GM18502 (cell line): Measurements from ENCODE around the gene AKAP6.

Experiments used
- ATAC-seq: cut with Tn5 transposase; IDR thresholded peaks from one replicate; pipeline ENCODE4 v1.9.1; 2021; ENCODE audit warnings: mild to moderate bottlenecking; ENCODE audit not compliant: unreplicated experiment, poor library complexity

The AKAP6 gene

DNA sequence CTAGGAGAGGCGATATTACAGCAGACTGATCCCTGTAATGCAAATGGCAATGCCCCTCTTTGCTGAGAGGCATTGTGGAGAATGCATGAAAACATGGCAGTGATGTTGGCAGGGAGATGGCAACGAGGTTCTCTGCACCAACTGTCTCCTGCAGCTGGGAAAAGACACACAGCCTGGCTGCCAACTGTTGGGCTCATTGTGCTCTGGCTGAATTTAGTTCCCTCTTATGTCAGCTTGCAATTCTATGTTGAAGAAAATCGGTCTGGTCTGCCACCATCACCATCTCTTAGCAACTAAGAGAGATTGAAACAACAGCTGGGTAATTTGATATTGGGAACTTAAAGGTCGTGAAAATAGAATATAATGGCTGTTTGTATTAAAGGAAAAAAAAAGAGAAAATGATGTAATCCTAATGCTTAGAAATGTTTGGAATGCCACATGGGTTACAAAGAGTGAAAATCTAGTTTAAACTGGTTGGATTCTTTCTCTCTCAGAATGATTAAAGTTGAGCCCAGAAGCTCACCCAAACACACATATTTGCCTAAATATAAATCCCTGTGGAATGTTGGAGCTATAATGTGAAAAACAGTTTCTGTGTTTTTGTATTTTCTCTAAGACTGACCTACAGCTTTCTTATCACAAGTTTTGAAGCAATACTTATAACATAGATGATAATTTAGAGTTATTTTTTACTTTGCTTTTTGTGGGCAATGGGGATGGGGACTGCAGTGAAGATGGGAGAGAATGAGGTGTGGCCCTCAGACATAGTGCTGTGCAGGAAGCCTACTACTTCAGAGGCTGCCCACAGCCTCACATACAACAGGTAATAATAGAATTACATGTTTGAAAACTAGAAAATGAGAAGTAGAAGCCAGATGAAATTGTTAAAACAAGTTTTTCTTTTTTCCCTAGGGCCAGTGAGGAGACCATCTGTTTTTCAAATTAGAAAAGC, 143.7 kb downstream of the AKAP6 start:
- no peak for ATAC-seq

DNA sequence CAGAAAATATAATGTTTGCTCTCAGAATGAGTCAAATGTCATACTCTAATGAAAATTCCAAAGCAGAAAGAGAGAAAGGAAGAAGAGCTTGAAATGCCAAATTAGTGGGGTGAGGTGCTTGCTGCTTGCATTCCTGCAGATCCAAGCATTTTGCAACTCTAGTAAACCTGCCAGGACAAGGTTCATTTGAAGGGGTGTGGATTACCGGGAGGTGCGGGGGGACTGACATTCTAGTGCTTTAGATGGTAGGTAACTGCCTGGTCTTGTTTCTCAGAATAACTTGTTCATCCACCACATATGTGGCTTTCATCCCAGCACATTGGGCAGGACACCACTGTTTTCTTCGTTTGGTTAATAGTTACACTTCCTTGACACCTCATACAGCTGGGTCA, 144.4 kb downstream of the AKAP6 start:
- ATAC-seq = no peak

DNA sequence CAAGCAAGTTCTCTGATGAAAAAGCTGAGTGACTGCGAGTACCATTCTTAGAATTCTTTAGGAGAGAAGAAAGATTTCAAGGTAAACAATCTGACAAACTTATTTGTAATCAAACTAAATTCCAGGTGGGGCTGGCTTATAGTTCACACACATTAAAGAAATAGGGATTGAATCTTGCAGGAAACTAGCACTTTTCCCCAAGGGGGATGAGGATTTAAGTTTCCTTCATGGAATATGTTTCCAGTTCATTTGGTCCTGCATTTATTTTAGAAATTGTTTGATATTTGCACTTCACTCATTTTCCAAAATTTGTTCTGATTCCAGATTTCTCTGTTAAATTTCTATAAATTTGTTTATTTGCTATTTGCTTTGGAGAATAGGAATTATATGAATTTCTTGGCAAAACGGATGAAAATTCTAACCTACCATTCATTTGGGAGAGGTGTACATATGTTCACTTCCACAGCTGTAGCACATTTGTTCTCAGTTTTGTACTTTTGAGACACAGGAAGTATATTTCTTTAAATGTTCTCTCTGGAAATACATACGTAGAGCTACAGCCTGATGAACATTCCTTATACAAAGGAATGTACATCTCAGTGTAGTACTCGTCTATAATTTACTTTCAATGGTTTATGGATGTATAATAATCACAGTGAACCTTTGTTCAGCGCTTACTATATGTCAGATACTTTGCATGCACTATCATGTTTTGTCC, 145.5 kb downstream of the AKAP6 start:
- no peak for ATAC-seq

DNA sequence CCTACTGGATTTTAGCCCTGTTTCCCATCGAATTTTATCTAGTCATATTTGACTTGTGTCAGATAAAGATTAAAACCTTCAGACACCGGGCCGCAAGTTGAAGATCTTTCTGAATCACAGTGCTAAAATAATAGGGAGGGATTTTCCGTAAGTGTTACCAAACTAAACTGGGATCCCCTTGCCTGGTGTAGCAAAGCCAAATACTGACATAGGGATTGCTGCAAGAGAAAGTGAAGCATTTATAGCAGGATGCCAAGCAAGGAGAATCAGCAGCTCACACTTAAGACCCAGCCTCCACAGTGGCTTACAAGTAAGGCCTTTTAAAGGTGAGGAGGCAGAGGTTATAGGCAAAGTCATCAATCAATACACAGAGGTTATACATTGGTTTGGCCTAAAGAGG, 147.4 kb downstream of the AKAP6 start:
- ATAC-seq = no peak

DNA sequence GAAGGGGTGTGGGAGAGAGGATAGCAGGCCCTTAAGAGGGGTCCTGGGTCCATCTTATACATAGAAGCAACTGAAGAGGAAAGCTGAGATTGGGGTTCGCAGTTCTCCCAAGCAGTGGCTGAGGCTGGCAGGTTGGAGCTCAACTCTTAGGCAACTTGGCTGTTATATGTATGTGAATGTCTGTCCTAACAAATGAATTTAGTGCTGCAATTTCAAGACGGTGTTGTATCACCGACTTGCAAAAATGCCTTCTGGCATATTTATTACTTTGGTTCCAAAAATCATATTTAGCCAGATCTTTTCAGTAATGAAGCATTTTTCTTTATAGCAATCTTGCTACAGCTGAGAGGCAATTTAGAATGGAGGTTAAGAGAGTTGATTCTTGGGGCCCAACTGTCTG, 148.3 kb downstream of the AKAP6 start:
- ATAC-seq = no peak

DNA sequence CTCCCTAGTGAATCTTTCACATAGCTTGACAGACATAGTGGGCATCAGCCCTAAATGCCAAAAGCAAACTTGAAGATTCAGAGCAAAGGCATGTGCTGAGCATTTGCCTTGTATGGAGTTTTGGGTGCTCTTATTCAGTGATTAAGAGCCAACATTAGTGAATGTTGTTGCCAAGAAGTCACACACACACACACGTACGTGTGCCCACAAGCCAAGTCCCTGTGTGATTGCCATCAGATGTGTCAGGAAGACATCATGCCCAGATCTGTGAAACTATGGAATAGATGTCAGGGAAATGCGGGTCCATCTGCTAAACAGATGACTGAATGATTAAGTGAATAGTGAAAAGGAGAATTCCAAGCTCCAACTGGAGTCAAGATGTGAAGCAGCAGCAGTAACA, 149.0 kb downstream of the AKAP6 start:
- no peak for ATAC-seq

DNA sequence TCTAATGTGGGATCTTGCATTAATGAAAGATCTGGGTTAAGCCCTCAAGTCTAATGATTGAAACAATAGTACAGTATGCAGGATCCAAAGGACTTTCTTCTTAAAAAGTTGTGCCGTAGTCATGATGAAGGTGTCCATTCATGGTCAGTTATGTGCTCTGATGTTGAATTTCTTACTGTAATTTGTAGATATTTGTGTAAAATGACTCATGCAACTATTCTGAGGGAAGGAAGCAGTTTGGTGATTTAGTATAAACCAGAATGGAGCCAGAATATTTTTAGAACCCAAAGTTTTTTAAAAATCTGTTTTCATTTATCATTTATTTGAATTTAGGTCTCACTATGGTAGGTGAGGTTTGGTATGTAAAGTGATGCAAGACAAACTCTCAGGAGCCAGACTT, 151.2 kb downstream of the AKAP6 start:
- ATAC-seq = no peak

DNA sequence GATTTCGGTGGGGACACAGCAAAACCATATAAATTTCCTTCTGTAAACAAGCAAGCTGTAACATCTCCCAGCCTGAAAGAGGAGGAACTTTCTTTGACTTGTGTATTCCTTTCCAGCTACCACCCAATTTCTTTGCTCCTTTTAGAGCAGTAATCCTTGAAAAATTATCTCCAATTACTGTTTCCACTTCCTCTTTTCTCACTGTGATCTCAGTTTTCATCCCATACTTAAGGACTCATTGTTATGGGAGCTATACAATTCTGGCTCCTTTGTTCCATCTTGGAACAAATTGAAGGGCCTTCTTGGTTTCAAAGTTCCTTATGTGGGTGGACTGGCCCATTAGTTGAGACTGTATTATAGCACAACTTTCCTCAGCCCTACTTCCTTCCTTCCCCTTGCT, 152.6 kb downstream of the AKAP6 start:
- ATAC-seq = no peak

DNA sequence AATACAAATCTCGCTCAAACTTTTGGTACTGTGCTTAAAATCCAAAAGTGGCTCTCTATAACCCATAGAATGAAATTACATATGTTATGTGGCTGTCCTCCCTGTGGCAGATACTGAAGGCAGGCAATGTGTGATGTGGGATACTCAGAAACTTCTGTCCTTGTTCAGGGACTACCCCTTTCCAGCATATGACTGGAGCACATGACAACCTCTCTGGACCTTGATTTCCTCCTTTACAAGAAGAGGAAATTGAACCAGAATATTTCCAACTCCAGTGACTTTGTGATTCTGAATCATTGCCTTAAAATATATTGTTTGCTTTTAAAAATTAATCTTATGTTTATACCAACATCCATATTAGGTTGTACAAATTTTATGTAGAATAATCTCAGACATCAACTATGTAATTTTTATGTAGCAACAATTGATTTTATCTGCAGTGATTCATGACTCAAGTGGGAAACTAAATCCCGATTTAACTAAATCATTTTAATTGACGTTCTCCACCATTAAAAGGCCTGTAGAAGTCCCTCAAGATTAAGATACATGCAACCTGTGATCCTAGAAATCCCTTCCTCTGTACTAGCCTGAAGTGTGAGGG, 162.4 kb downstream of the AKAP6 start:
- ATAC-seq = no peak

DNA sequence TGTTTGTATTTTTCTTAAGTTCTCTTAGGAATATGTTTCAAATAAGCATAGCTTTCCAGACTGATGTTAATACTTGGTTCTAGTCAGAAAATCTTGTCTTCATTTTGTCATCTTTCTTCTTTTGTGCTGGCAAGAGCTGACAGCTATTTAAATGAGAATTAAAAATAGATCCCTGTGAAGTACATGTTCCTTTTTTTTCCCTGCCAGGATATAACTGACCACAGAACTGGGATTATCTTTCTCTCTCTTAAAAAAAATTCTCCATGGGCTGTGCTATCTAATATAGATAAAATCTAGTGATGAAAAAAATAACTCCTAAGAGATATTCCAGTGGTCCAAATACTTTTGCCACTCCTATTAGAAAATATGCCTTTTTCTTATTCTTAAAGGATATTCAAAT, 163.4 kb downstream of the AKAP6 start:
- no peak for ATAC-seq

DNA sequence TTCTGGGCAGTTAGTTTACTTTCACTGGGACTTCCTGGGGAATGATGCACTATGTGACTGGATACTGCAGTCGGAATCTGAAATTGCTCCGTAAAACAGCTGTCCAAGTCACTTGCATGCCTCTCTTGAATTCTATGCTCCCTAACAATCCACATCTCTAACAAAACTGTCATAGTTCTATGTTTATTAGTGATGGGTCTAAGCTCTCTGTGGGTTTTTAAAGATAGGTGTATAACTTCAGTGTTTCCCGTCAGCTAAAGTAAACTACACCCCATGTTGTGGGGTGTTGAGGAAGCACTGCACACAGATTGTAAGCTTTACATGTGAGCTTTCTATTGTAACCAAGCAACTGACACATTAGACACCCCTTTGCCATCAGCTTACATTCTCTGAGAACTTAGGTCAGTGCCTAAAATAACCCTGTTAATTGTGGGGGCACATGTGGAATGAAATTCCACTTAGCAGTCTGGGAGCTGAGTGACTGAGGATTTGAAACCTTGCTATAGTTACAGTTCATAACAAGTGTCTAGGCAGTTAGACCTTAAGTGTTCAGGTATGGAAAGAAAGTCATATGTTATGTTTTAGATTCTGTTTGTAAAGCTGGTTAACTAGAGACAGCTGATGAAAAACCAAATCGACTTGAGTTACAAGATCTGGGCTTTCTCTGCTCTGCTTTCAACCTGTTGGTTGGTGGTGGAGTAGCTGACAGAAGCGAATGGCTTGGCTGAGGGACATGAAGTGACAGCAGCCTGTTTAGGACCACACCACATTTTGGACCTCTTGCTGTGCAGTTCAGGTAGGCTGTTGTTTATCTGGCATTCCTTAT, 165.7 kb downstream of the AKAP6 start:
- no peak for ATAC-seq

DNA sequence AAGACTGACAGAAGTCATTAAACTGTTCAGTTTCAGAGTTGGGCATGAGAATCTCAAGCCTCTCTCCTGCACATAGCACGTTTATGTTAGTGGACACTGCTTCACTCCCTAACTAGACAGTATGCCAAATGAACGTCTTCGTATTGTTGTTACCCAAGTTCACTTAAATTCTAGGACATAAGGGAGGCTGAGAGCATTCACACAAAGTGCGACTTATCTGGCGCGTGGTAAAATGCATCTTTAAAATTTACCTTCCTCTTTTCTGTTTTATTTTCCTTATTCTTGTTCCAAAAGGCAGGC, 166.3 kb downstream of the AKAP6 start:
- no peak for ATAC-seq

DNA sequence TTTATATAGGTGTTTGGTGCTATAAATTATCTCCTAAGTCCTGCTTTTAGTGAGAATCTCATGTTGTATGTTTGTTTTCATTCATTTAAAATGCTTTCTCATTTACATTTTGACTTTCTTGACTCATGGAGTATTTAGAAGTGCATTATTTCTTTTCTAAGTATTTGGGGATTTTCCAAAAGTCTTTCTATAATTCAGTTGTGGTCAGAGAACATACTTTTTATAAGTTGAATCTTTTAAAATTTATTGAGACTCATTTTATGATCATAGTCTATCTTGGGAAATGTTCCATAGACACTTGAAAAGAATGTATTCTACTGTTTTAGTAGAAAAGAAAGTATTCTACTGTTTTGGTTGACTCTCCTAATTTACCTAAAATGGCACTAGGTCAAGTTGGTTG, 168.2 kb downstream of the AKAP6 start:
- no peak for ATAC-seq

DNA sequence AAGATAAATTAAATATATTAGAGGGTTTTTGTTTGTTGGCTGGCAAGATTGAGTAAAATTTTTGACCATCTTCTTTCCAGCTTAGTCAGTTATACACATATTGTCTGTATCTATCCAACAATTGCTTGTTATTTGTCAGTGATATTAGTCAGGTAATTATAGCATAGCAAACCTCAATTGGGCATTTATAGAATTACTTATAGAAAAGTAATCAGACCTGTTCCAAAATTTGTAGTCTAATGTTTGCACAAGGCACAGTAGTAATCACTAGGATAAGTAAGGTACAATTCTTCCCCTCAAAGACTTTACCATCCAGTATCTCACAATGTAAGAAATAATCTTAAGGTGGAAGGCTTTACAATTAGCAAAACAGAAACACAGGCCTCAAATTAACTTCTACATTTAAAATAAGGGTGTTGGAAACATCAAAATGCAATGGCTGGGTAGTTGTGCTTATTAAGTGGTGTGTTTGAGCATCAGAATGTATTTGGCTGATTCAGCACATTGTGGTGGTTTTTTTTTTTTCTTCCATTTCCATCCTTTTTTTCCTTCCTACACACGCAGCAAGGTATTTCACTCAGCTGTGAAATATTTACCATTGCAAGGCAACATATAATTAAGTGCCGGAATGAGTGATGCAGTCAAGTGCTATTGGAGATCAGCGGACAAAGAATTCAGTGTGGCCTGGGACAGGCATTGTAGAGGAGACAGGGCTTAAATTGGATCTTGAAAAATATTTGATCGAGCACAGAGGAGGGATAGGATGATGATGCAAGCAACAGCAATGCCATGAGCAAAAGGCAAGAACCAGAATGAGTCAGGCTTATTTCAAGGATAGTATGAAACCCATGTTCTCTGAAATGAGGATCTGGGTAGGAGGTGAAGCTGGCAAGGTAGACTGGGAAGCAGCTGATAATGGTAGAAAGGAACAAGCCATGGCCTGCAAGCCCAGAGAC, 178.2 kb downstream of the AKAP6 start:
- no peak for ATAC-seq

DNA sequence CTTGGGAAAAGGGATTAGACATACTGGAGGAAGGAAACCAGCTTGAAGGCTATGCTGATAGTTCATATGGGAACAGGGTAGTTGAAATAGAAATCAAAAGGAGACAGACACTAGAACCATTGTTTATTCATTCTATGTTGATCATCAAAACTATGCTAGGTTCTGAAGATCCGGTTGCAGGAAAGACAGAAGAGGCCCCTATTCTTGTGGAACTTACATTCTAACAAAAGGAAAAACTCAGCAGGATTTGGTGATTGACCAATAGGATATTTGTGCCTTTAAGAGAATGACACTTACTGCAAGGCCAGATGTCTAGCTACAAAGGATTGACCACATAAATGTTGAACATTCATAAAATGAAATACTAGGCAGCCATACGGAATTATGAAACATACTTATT, 179.2 kb downstream of the AKAP6 start:
- no peak for ATAC-seq

DNA sequence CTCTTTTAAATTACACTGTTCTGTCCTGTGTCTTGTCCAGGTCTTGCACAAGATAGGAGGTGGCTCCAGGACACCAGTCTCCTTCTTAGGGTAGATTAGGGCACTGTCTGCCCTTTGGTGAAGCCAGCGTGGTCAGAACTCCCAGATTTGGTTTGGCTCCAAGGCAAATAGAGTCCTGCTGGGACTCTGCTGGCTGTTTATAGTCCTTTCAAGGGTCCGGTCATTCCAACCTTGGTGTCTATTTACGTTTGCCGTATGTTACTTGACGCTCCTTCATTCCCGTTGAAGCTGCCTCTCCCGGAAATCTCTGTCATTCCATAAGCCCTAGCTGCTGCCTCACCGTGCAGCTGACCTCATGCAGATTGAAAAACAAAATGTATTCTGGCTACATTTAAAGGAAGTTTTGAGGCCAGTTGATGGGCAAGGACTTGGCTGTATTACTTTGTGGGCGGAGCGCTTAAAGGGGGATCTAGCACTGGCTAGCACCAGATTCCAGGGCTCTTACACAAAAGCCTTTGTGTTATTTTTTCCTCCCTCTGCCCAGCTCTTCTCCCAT, 180.6 kb downstream of the AKAP6 start:
- no peak for ATAC-seq

DNA sequence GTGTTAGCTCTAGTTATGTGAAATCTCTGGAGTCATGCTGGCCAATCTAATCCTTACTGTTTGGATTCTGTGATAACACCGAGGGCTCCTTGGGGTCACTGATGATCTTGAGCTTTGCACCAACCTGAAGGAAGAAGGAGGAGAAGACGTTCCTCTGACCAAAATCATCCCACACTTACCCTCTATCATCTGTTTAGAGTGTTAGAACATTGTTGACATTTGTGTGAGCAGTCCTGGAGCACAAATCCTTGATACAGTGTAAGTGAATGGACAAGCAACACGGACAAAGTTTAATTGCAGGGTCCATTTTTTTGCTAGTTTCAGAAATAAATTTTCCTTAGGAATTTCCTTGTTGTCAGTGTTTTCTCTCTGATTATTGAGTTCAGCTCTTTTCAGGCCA, 181.7 kb downstream of the AKAP6 start:
- ATAC-seq = no peak

DNA sequence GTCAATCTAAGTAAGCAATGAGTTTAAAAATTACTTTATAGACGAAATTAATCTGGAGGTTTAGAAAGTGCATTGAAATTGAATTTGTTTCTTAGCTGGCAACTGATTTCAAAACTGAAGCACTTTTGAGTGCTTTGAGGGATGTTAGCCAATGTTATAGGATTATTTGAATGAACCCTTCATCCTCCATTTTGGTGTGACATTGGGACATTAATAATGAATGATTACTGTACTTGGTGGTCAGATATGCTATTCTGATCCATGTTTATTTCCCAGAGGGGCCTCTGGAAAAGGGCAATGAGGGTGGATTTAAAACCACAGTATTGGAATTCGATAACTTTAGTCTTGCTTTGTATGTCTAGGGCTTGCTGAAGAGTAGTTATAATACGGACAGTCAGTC, 183.2 kb downstream of the AKAP6 start:
- no peak for ATAC-seq

DNA sequence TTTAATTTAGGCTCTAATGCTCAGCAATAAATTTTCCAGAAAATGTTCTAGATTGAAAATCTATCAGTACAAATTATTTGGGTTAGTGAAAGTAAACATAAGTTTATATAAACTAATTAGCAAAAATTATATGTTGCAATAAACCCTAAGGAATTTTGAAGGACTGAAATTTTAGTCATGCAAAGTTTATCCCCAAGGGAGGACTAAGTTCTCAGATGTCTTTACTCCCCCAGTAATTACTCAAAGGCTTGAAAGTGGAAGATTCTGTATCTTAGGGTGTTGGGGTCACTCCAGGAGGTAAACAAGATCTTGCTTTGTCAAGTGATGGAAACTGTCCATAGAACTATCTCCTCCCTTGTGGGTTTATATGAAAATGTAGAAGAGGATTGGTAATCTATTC, 183.7 kb downstream of the AKAP6 start:
- no peak for ATAC-seq
